OCI-LY7 (cell line): Measurements from ENCODE around the gene FBXL20. TPM values are rescaled to one million over a fixed set of nuclear protein-coding genes. Genes with fewer than 3 reads are reported as not detected.

ENCODE experiments used
- BruUV-seq: library from RNA; stranded (reverse); fragments of 400-500 nt; replicated peaks from 2 replicates; lab custom pipeline; 2021; lab: Mats Ljungman, UMichigan
- CTCF ChIA-PET: fragments of 300-600 bp; sonication (Branson Sonifier 250); formaldehyde crosslinking; loops from one replicate; lab custom pipeline; 2022; ENCODE audit warnings: antibody characterized with exemption; ENCODE audit not compliant: unreplicated experiment; lab: Charles Lee
- POLR2A ChIA-PET: fragments of 300-600 bp; sonication (Branson Sonifier 250); formaldehyde crosslinking; loops from one replicate; lab custom pipeline; 2022; ENCODE audit warnings: antibody characterized with exemption; lab: Charles Lee
- DNase-seq: peaks from one replicate; pipeline ENCODE4 v3.0.0-alpha.2; 2015; ENCODE audit warnings: low spot score
- H2AFZ ChIP-seq: fragments of 200-600 bp; sonication (generic), shearing (Covaris generic); 2 replicates; pipeline ENCODE4 v1.6.1; 2014; ENCODE audit warnings: mild to moderate bottlenecking, antibody characterized with exemption, low read length, moderate library complexity
- H3K27ac ChIP-seq: fragments of 200-600 bp; sonication (generic); 2 replicates; pipeline ENCODE4 v1.5.1; 2014; ENCODE audit warnings: mixed run types, low read depth, mild to moderate bottlenecking, moderate library complexity, low read length, inconsistent platforms; ENCODE audit not compliant: poor library complexity, severe bottlenecking
- H3K36me3 ChIP-seq: fragments of 200-600 bp; sonication (generic); 2 replicates; pipeline ENCODE4 v1.6.1; 2014; ENCODE audit warnings: mild to moderate bottlenecking, antibody characterized with exemption, low read length, moderate library complexity, mixed read lengths; ENCODE audit not compliant: insufficient read depth
- H3K4me1 ChIP-seq: fragments of 200-600 bp; sonication (generic); 2 replicates; pipeline ENCODE4 v1.5.1; 2014; ENCODE audit warnings: mild to moderate bottlenecking, low read length; ENCODE audit not compliant: insufficient read depth, poor library complexity, severe bottlenecking
- H3K4me2 ChIP-seq: fragments of 200-600 bp; sonication (generic); 2 replicates; pipeline ENCODE4 v1.6.1; 2014; ENCODE audit warnings: mild to moderate bottlenecking, low read length
- H3K4me3 ChIP-seq: fragments of 200-600 bp; sonication (generic); 2 replicates; pipeline ENCODE4 v1.5.1; 2014; ENCODE audit warnings: mild to moderate bottlenecking, low read depth, low read length; ENCODE audit not compliant: poor library complexity, severe bottlenecking
- H3K79me2 ChIP-seq: fragments of 200-600 bp; sonication (generic); 2 replicates; pipeline ENCODE4 v1.6.1; 2016; ENCODE audit warnings: low read depth, mild to moderate bottlenecking, low read length, moderate library complexity, mixed read lengths; ENCODE audit not compliant: insufficient read depth
- H3K9me2 ChIP-seq: fragments of 200-600 bp; sonication (generic); 2 replicates; pipeline ENCODE4 v1.6.1; 2016; ENCODE audit warnings: mild to moderate bottlenecking, low read length, mixed read lengths; ENCODE audit not compliant: insufficient read depth
- H3K9me3 ChIP-seq: fragments of 200-600 bp; sonication (generic); 2 replicates; pipeline ENCODE4 v1.6.1; 2014; ENCODE audit warnings: mild to moderate bottlenecking, mixed run types, low read length, mixed read lengths
- H4K20me1 ChIP-seq: fragments of 200-600 bp; sonication (generic); 2 replicates; pipeline ENCODE4 v1.6.1; 2014; ENCODE audit warnings: mild to moderate bottlenecking, antibody characterized with exemption, low read length, moderate library complexity, mixed read lengths; ENCODE audit not compliant: insufficient read depth
- EZH2phosphoT487 ChIP-seq: fragments of 200-600 bp; sonication (generic); IDR thresholded peaks from 2 replicates; pipeline ENCODE4 v1.6.1; 2018; ENCODE audit warnings: low read depth, borderline replicate concordance, mild to moderate bottlenecking, mixed run types, antibody characterized with exemption, low read length, moderate library complexity, mixed read lengths
- intact Hi-C: fragments of 100-400 bp; cut with micrococcal nuclease; formaldehyde crosslinking; loops from one replicate; pipeline ENCODE4 v1.10.0; 2022; ENCODE audit not compliant: unreplicated experiment
- total RNA-seq, 2 experiments: library from RNA; depleted of rRNA in 1 of 2; stranded (reverse); fragments of >200 nt in 1 of 2; shearing (Covaris generic) in 1 of 2; gene quantifications; 2 replicates each; pipeline ENCODE4 v1.2.3, GENCODE V29; 2014 to 2022
- TF ChIP-seq, protein P1 (sequence below): fragments of 200-600 bp; sonication (generic); conservative IDR thresholded peaks from 2 replicates; pipeline ENCODE4 v1.5.1; 2014; ENCODE audit warnings: mild to moderate bottlenecking, antibody characterized with exemption, low read length, moderate library complexity, mixed read lengths

FBXL20 gene
- total RNA-seq, 2 experiments from 2014 or later: 2.1 to 12.2 TPM

DNA sequence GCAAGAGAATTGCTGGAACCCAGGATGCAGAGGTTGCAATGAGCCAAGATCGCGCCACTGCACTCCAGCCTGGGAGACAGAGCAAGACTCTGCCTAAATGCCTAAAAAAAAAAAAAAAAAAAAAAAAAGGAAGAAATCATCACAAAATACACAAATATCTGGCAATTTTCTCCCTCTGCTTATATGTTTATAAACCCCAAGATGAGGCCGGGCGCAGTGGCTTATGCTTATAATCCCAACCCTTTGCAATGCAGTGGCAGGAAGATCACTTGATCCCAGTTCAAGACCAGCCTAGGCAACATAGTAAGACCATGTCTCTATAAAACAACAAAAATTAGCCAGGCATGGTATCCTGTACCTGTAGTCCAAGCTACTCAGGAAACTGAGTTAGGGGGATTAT lies 28.2 kb upstream of the FBXL20 start:
- CTCF ChIA-PET: no interaction called here
- no peak for DNase-seq
- H3K9me3 ChIP-seq: no peaks in the 10 kb centered on the region
- no peak overlapping the region for H3K4me3 ChIP-seq
- no peak overlapping the region for H2AFZ ChIP-seq
- H3K9me2 ChIP-seq: no peaks in the 10 kb centered on the region
- no peak overlapping the region for H3K27ac ChIP-seq
- H3K36me3 ChIP-seq: peaks cover 91% of the 10 kb centered on the region
- no peak overlapping the region for H3K4me2 ChIP-seq
- POLR2A ChIA-PET: interaction anchor here (0.7 kb wide), 2 partner anchors 9 to 290 kb away, joined by 3 to 11 read pairs; no protein-coding TSS in a partner anchor
- intact Hi-C loops: loop anchor here (10.0 kb wide), 1 partner anchor 65 kb away; no protein-coding TSS in a partner anchor
- no peaks in the 10 kb centered on the region for H4K20me1 ChIP-seq
- no peaks in the 10 kb centered on the region for H3K4me1 ChIP-seq
- no peaks in the 10 kb centered on the region for H3K79me2 ChIP-seq
- no peak for TF ChIP-seq EZH2phosphoT487
- TF ChIP-seq, protein P1, sequence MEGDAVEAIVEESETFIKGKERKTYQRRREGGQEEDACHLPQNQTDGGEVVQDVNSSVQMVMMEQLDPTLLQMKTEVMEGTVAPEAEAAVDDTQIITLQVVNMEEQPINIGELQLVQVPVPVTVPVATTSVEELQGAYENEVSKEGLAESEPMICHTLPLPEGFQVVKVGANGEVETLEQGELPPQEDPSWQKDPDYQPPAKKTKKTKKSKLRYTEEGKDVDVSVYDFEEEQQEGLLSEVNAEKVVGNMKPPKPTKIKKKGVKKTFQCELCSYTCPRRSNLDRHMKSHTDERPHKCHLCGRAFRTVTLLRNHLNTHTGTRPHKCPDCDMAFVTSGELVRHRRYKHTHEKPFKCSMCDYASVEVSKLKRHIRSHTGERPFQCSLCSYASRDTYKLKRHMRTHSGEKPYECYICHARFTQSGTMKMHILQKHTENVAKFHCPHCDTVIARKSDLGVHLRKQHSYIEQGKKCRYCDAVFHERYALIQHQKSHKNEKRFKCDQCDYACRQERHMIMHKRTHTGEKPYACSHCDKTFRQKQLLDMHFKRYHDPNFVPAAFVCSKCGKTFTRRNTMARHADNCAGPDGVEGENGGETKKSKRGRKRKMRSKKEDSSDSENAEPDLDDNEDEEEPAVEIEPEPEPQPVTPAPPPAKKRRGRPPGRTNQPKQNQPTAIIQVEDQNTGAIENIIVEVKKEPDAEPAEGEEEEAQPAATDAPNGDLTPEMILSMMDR: no peak
- no TSS peak for BruUV-seq

DNA sequence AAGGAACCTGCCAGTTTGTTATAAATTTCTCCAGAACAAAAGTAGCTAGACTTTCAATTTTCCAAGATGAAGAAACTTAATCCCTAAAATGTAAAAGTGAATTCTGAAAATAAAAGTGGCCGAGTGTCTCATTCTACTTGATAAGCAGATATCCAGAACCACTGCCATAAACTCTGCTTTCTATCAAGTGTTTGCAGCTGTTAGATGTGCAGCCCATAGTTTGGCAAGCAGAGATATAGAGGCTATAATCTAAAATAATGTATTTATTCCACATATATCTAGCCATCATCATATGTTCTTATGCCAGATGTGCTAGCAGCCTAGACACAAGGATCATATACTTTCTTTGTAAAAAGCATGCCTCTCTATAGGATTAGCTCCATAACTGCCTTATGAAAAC lies 14.7 kb upstream of the FBXL20 start:
- intact Hi-C loops: no loop called here
- Histone ChIP-seq H3K4me1 (no peaks in the 10 kb centered on the region), H3K9me2 (no peaks in the 10 kb centered on the region), H3K4me3 (no peak overlapping the region), H2AFZ (no peak overlapping the region), H3K79me2 (no peaks in the 10 kb centered on the region), H3K9me3 (no peaks in the 10 kb centered on the region), H3K27ac (no peak overlapping the region), H4K20me1 (no peaks in the 10 kb centered on the region), H3K4me2 (no peak overlapping the region), H3K36me3 (peaks cover 93% of the 10 kb centered on the region)
- ChIA-PET CTCF (no interaction called here), POLR2A (no interaction called here)
- TF ChIP-seq, protein P1: no peak
- no peak for TF ChIP-seq EZH2phosphoT487
- BruUV-seq: TSS peak; percentile 42
- no peak for DNase-seq

DNA sequence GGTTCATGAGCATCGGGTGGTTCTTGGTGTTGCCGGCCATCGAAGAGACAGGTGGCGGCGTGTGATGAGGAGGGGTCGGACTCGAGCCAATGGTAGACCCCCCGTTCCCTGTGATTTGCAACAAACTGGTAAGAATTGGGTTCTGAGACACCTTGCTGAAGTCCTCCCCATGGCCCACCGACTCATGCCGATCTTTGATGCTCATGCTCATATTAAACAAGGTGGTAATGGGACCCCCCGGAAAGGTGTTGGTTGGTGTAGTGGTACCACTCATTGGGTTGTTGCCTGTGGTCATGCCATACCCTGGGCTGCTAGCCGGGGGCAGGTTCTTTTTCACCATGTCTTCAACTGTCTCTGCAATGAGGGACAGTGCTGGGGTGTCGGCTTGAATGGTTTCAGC lies 8.9 kb upstream of the FBXL20 start:
- Histone ChIP-seq H3K9me2 (no peaks in the 10 kb centered on the region), H2AFZ (no peak overlapping the region), H3K79me2 (no peaks in the 10 kb centered on the region), H3K9me3 (no peaks in the 10 kb centered on the region), H3K4me3 (no peak overlapping the region), H4K20me1 (no peaks in the 10 kb centered on the region), H3K27ac (no peak overlapping the region), H3K4me2 (no peak overlapping the region), H3K36me3 (peaks cover 91% of the 10 kb centered on the region), H3K4me1 (no peaks in the 10 kb centered on the region)
- CTCF ChIA-PET: no interaction called here
- no peak for TF ChIP-seq EZH2phosphoT487
- TF ChIP-seq, protein P1: no peak
- BruUV-seq: no TSS peak
- no peak for DNase-seq
- intact Hi-C loops: no loop called here
- POLR2A ChIA-PET: no interaction called here
